GM12878 (cell line): ENCODE measurements around the gene RAD51B. TPM values are rescaled to one million over a fixed set of nuclear protein-coding genes. Genes with fewer than 3 reads are reported as not detected.

Experiments used
- BCL11A ChIP-seq: IDR thresholded peaks from 2 replicates; pipeline ENCODE4 v1.6.1; 2011; ENCODE audit warnings: low read depth, low read length
- BCLAF1 ChIP-seq: fragments of 450-650 bp; IDR thresholded peaks from 2 replicates; pipeline ENCODE4 v1.6.1; 2017; ENCODE audit warnings: antibody characterized with exemption, mild to moderate bottlenecking, moderate library complexity
- CBX5 ChIP-seq: sonication (generic); IDR thresholded peaks from 2 replicates; pipeline ENCODE4 v1.6.1; 2016; ENCODE audit warnings: low read depth, moderate library complexity, mild to moderate bottlenecking, inconsistent platforms
- DPF2 ChIP-seq: fragments of 450-650 bp; IDR thresholded peaks from 2 replicates; pipeline ENCODE4 v1.6.1; 2017; ENCODE audit warnings: mild to moderate bottlenecking
- HDAC6 ChIP-seq: fragments of 200-600 bp; sonication (generic); IDR thresholded peaks from one replicate; pipeline ENCODE4 v1.8.0; 2017; ENCODE audit warnings: antibody characterized with exemption; ENCODE audit not compliant: unreplicated experiment
- HDGF ChIP-seq: fragments of 450-650 bp; IDR thresholded peaks from 2 replicates; pipeline ENCODE4 v1.6.1; 2016; ENCODE audit warnings: antibody characterized with exemption
- IKZF2 ChIP-seq, 2 experiments: fragments of 450-650 bp; IDR thresholded peaks; 2 replicates each; pipeline ENCODE4 v1.6.1; 2017; ENCODE audit warnings: mild to moderate bottlenecking in 2 of 2, moderate library complexity in 2 of 2
- MEF2B ChIP-seq: fragments of 450-650 bp; IDR thresholded peaks from 2 replicates; pipeline ENCODE4 v1.6.1; 2018; ENCODE audit warnings: mild to moderate bottlenecking, moderate library complexity; ENCODE audit not compliant: partially characterized antibody, poor library complexity, severe bottlenecking
- MTA2 ChIP-seq: fragments of 450-650 bp; IDR thresholded peaks from 2 replicates; pipeline ENCODE4 v1.6.1; 2016; ENCODE audit warnings: low read depth, mild to moderate bottlenecking, moderate library complexity
- NR2F1 ChIP-seq: fragments of 450-650 bp; conservative IDR thresholded peaks from 2 replicates; pipeline ENCODE4 v1.6.1; 2017; ENCODE audit warnings: mild to moderate bottlenecking
- PBX3 ChIP-seq: IDR thresholded peaks from 2 replicates; pipeline ENCODE4 v1.6.1; 2011; ENCODE audit warnings: mild to moderate bottlenecking, low read depth, low read length, moderate library complexity; ENCODE audit not compliant: insufficient replicate concordance
- POLR2AphosphoS2 ChIP-seq: IDR thresholded peaks from 2 replicates; pipeline ENCODE4 v1.6.1; 2011; ENCODE audit warnings: low read depth, mild to moderate bottlenecking, low read length, improper control_type of control experiment, moderate library complexity
- RAD21 ChIP-seq: IDR thresholded peaks from 2 replicates; pipeline ENCODE4 v1.6.1; 2011; ENCODE audit warnings: mild to moderate bottlenecking, low read depth, low read length, moderate library complexity; ENCODE audit not compliant: insufficient read depth
- TCF7 ChIP-seq: IDR thresholded peaks from 2 replicates; pipeline ENCODE4 v1.6.1; 2014; ENCODE audit warnings: antibody characterized with exemption, borderline replicate concordance
- ZNF592 ChIP-seq: fragments of 450-650 bp; IDR thresholded peaks from 2 replicates; pipeline ENCODE4 v1.6.1; 2017; ENCODE audit warnings: mild to moderate bottlenecking, moderate library complexity
- polyA plus RNA-seq, 11 experiments: library from polyadenylated mRNA; depleted of rRNA in 4 of 11; unstranded in 6 of 11; stranded (reverse) in 5 of 11; fragments of >200 nt; fragmentation: Nextera tagmentation in 4 of 11; fragmentation: Illumina TruSeq in 1 of 11; extraction: Ambion mirVana in 4 of 11; extraction: Trizol in 1 of 11; gene quantifications; 1 replicate in 1 of 11; 2 replicates in 10 of 11; pipeline versions ENCODE4 v1.2.1 to v1.2.3, GENCODE V29; 2011 to 2016; ENCODE audit warnings: inconsistent platforms in 2 of 11, missing spikeins in 2 of 11, low read depth in 1 of 11
- total RNA-seq, 4 experiments: library from RNA; depleted of rRNA in 3 of 4; stranded (reverse); fragments of >200 nt in 3 of 4; fragmentation: Illumina TruSeq in 1 of 4; extraction: Trizol in 1 of 4; gene quantifications; 2 replicates each; pipeline versions ENCODE4 v1.2.1 to v1.2.3, GENCODE V29; 2013 to 2021
- TF ChIP-seq, protein P1 (sequence below): IDR thresholded peaks from 2 replicates; pipeline ENCODE4 v1.6.1; 2012; ENCODE audit warnings: low read length, inconsistent platforms
- TF ChIP-seq, protein P2 (sequence below): IDR thresholded peaks from 2 replicates; pipeline ENCODE4 v1.6.1; 2011; ENCODE audit warnings: borderline replicate concordance, low read depth, mild to moderate bottlenecking, moderate library complexity, low read length; ENCODE audit not compliant: insufficient read depth, poor library complexity, severe bottlenecking

Gene RAD51B
- total and polyA plus RNA-seq, 10 of the 15 experiments (the other 5 are each of a cell fraction or from before 2014, with no cell fraction given), result 9.8 to 26.8 (median 21.3) TPM

- TF ChIP-seq BCLAF1 (no peak), HDGF (no peak), PBX3 (peak; percentile 28), POLR2AphosphoS2 (no peak), BCL11A (peak; percentile 87), NR2F1 (peak; percentile 59; the same call in 1 of the 2 replicates), RAD21 (peak; percentile 30; the same call in 1 of the 2 replicates), IKZF2 (IDR thresholded peaks at IDR 0.05) (peak; percentile 88 to 89; a peak in 3 of 4 replicates), CBX5 (peak; percentile 91), TCF7 (peak; percentile 60; the same call in 1 of the 2 replicates), ZNF592 (peak; percentile 63; the same call in 1 of the 2 replicates), MEF2B (peak; percentile 86), HDAC6 (no peak), MTA2 (peak; percentile 76), DPF2 (peak; percentile 74; the same call in 1 of the 2 replicates)
- TF ChIP-seq, protein P1, sequence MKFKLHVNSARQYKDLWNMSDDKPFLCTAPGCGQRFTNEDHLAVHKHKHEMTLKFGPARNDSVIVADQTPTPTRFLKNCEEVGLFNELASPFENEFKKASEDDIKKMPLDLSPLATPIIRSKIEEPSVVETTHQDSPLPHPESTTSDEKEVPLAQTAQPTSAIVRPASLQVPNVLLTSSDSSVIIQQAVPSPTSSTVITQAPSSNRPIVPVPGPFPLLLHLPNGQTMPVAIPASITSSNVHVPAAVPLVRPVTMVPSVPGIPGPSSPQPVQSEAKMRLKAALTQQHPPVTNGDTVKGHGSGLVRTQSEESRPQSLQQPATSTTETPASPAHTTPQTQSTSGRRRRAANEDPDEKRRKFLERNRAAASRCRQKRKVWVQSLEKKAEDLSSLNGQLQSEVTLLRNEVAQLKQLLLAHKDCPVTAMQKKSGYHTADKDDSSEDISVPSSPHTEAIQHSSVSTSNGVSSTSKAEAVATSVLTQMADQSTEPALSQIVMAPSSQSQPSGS, result peak; percentile 86; the same call in 1 of the 2 replicates
- TF ChIP-seq, protein P2, sequence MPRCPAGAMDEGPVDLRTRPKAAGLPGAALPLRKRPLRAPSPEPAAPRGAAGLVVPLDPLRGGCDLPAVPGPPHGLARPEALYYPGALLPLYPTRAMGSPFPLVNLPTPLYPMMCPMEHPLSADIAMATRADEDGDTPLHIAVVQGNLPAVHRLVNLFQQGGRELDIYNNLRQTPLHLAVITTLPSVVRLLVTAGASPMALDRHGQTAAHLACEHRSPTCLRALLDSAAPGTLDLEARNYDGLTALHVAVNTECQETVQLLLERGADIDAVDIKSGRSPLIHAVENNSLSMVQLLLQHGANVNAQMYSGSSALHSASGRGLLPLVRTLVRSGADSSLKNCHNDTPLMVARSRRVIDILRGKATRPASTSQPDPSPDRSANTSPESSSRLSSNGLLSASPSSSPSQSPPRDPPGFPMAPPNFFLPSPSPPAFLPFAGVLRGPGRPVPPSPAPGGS, result peak; percentile 86
Observed at GRCh38 chr14:68476212-68477109, 656.9 kb downstream of the RAD51B start (continued).
